SK-N-SH treated with all-trans-retinoic acid at 6 μM for 48 hours (cell line): ENCODE data around the gene DPP7.

ENCODE experiments used
- ATAC-seq: fragments of 200-7000 bp; cut with Tn5 transposase; 3 replicates; pipeline ENCODE4 v1.9.1; 2020; ENCODE audit warnings: mild to moderate bottlenecking, moderate library complexity
- BACH2 ChIP-seq: fragments of 250-450 bp; sonication (Bioruptor Pico); IDR thresholded peaks from 2 replicates; pipeline ENCODE4 v1.9.0; 2021; ENCODE audit warnings: mild to moderate bottlenecking, borderline replicate concordance
- CSDC2 ChIP-seq: fragments of 250-450 bp; sonication (Bioruptor Pico); IDR thresholded peaks from 2 replicates; pipeline ENCODE4 v1.5.0; 2020; ENCODE audit warnings: mild to moderate bottlenecking, moderate library complexity
- ESRRG ChIP-seq: fragments of 250-450 bp; sonication (Bioruptor Pico); IDR thresholded peaks from 2 replicates; pipeline ENCODE4 v1.6.1; 2021; ENCODE audit warnings: mild to moderate bottlenecking
- GLIS3 ChIP-seq: fragments of 250-450 bp; sonication (Bioruptor Pico); IDR thresholded peaks from 2 replicates; pipeline ENCODE4 v1.5.0; 2020; ENCODE audit warnings: mild to moderate bottlenecking, moderate library complexity
- OSR1 ChIP-seq: fragments of 250-450 bp; sonication (Bioruptor Pico); IDR thresholded peaks from 2 replicates; pipeline ENCODE4 v1.8.0; 2022; ENCODE audit warnings: moderate library complexity, mild to moderate bottlenecking, inconsistent platforms
- PATZ1 ChIP-seq: fragments of 250-450 bp; sonication (Bioruptor Pico); IDR thresholded peaks from 2 replicates; pipeline ENCODE4 v1.8.0; 2020; ENCODE audit warnings: mild to moderate bottlenecking, moderate library complexity, borderline replicate concordance
- PPARA ChIP-seq: fragments of 250-450 bp; sonication (Bioruptor Pico); IDR thresholded peaks from 2 replicates; pipeline ENCODE4 v1.5.0; 2020; ENCODE audit warnings: mild to moderate bottlenecking, borderline replicate concordance
- RARB ChIP-seq: fragments of 250-450 bp; sonication (Bioruptor Pico); IDR thresholded peaks from 2 replicates; pipeline ENCODE4 v1.8.0; 2021; ENCODE audit warnings: mild to moderate bottlenecking, moderate library complexity
- SNAI2 ChIP-seq: fragments of 250-450 bp; sonication (Bioruptor Pico); IDR thresholded peaks from 2 replicates; pipeline ENCODE4 v1.5.0; 2020; ENCODE audit warnings: mild to moderate bottlenecking, moderate library complexity
- TCF4 ChIP-seq: fragments of 250-450 bp; sonication (Bioruptor Pico); IDR thresholded peaks from 2 replicates; pipeline ENCODE4 v1.8.0; 2021; ENCODE audit warnings: mild to moderate bottlenecking, moderate library complexity, borderline replicate concordance
- TOX ChIP-seq: fragments of 250-450 bp; sonication (Bioruptor Pico); IDR thresholded peaks from 2 replicates; pipeline ENCODE4 v1.8.0; 2021; ENCODE audit warnings: mild to moderate bottlenecking, moderate library complexity, borderline replicate concordance
- ZC3H10 ChIP-seq: fragments of 250-450 bp; sonication (Bioruptor Pico); IDR thresholded peaks from 2 replicates; pipeline ENCODE4 v1.5.1; 2021; ENCODE audit warnings: mild to moderate bottlenecking, moderate library complexity
- ZFP3 ChIP-seq: fragments of 250-450 bp; sonication (Bioruptor Pico); IDR thresholded peaks from 2 replicates; pipeline ENCODE4 v1.5.0; 2020; ENCODE audit warnings: mild to moderate bottlenecking, moderate library complexity
- ZFP30 ChIP-seq: fragments of 450-650 bp; formaldehyde crosslinking; IDR thresholded peaks from 2 replicates; pipeline ENCODE4 v1.5.0; 2022; ENCODE audit warnings: mild to moderate bottlenecking, moderate library complexity
- ZNF565 ChIP-seq: fragments of 450-650 bp; formaldehyde crosslinking; conservative IDR thresholded peaks from 2 replicates; pipeline ENCODE4 v1.5.0; 2020; ENCODE audit warnings: low read depth, mild to moderate bottlenecking, moderate library complexity
- ZNF8 ChIP-seq: fragments of 450-650 bp; formaldehyde crosslinking; IDR thresholded peaks from 2 replicates; pipeline ENCODE4 v1.5.0; 2020; ENCODE audit warnings: mild to moderate bottlenecking, moderate library complexity
- TF ChIP-seq, protein P1 (sequence below): fragments of 250-450 bp; sonication (Bioruptor Pico); IDR thresholded peaks from 2 replicates; pipeline ENCODE4 v1.5.0; 2020; ENCODE audit warnings: mild to moderate bottlenecking, moderate library complexity
- TF ChIP-seq, protein P2 (sequence below): fragments of 250-450 bp; sonication (Bioruptor Pico); IDR thresholded peaks from 2 replicates; pipeline ENCODE4 v1.5.1; 2021; ENCODE audit warnings: mild to moderate bottlenecking, moderate library complexity
- TF ChIP-seq, protein P3 (sequence below): fragments of 250-450 bp; sonication (Bioruptor Pico); IDR thresholded peaks from 2 replicates; pipeline ENCODE4 v1.8.0; 2021; ENCODE audit warnings: low read depth, mild to moderate bottlenecking, moderate library complexity, borderline replicate concordance

Gene DPP7

GRCh38 chr9:137159105-137160053 is 44.8 kb upstream of the DPP7 start:
- TF ChIP-seq PATZ1 (CRISPR knock-in tag) (no peak), GLIS3 (CRISPR knock-in tag) (no peak), CSDC2 (CRISPR knock-in tag) (no peak), ZNF565 (CRISPR knock-in tag) (no peak), TCF4 (CRISPR knock-in tag) (no peak), ZFP3 (CRISPR knock-in tag) (no peak), BACH2 (no peak), SNAI2 (CRISPR knock-in tag) (no peak)
- TF ChIP-seq, protein P1, sequence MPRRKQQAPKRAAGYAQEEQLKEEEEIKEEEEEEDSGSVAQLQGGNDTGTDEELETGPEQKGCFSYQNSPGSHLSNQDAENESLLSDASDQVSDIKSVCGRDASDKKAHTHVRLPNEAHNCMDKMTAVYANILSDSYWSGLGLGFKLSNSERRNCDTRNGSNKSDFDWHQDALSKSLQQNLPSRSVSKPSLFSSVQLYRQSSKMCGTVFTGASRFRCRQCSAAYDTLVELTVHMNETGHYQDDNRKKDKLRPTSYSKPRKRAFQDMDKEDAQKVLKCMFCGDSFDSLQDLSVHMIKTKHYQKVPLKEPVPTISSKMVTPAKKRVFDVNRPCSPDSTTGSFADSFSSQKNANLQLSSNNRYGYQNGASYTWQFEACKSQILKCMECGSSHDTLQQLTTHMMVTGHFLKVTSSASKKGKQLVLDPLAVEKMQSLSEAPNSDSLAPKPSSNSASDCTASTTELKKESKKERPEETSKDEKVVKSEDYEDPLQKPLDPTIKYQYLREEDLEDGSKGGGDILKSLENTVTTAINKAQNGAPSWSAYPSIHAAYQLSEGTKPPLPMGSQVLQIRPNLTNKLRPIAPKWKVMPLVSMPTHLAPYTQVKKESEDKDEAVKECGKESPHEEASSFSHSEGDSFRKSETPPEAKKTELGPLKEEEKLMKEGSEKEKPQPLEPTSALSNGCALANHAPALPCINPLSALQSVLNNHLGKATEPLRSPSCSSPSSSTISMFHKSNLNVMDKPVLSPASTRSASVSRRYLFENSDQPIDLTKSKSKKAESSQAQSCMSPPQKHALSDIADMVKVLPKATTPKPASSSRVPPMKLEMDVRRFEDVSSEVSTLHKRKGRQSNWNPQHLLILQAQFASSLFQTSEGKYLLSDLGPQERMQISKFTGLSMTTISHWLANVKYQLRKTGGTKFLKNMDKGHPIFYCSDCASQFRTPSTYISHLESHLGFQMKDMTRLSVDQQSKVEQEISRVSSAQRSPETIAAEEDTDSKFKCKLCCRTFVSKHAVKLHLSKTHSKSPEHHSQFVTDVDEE (CRISPR knock-in tag), result no peak
- ATAC-seq, result no peak

DNA sequence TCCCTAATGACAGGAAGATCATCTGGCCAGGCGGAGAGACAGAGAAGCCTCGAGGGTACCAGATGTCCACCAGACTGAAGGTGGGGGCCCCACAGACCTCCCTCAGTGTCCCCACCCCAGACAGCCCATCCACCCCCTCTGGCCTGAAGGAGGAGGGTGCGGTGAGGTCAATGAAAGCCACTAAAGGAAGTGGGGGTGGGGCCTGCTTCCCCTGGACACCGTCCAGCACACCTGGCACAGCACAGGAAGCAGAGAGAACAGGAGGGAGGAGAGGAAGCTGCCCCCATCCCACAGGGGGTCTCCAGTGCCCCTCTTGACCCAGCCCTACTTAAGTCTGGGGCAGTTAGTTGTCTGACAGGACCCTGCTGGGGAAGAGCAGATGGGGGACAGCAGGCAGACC is 44.1 kb upstream of the DPP7 start:
- TF ChIP-seq ZNF8 (CRISPR knock-in tag) (no peak), ESRRG (CRISPR knock-in tag) (no peak), TCF4 (CRISPR knock-in tag) (no peak), TOX (CRISPR knock-in tag) (no peak), ZNF565 (CRISPR knock-in tag) (no peak), PATZ1 (CRISPR knock-in tag) (no peak), SNAI2 (CRISPR knock-in tag) (no peak), RARB (no peak), PPARA (CRISPR knock-in tag) (no peak), OSR1 (CRISPR knock-in tag) (no peak), ZFP3 (CRISPR knock-in tag) (no peak), ZFP30 (no peak), ZC3H10 (CRISPR knock-in tag) (no peak), CSDC2 (CRISPR knock-in tag) (no peak)
- TF ChIP-seq, protein P2, sequence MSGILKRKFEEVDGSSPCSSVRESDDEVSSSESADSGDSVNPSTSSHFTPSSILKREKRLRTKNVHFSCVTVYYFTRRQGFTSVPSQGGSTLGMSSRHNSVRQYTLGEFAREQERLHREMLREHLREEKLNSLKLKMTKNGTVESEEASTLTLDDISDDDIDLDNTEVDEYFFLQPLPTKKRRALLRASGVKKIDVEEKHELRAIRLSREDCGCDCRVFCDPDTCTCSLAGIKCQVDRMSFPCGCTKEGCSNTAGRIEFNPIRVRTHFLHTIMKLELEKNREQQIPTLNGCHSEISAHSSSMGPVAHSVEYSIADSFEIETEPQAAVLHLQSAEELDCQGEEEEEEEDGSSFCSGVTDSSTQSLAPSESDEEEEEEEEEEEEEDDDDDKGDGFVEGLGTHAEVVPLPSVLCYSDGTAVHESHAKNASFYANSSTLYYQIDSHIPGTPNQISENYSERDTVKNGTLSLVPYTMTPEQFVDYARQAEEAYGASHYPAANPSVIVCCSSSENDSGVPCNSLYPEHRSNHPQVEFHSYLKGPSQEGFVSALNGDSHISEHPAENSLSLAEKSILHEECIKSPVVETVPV, result no peak
- TF ChIP-seq, protein P3, sequence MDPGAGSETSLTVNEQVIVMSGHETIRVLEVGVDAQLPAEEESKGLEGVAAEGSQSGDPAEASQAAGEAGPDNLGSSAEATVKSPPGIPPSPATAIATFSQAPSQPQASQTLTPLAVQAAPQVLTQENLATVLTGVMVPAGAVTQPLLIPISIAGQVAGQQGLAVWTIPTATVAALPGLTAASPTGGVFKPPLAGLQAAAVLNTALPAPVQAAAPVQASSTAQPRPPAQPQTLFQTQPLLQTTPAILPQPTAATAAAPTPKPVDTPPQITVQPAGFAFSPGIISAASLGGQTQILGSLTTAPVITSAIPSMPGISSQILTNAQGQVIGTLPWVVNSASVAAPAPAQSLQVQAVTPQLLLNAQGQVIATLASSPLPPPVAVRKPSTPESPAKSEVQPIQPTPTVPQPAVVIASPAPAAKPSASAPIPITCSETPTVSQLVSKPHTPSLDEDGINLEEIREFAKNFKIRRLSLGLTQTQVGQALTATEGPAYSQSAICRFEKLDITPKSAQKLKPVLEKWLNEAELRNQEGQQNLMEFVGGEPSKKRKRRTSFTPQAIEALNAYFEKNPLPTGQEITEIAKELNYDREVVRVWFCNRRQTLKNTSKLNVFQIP (CRISPR knock-in tag), result no peak
- no peak for ATAC-seq
